Upper lobe of left lung (tissue), 4 donors: ENCODE data around the gene PRAC1.

Source experiments
- CTCF ChIP-seq, 6 experiments: fragments of 450-650 bp in 4 of 6; fragments of 200-600 bp in 2 of 6; sonication (generic) in 2 of 6; IDR thresholded peaks; one replicate each; pipeline ENCODE4 v1.5.1; 2016 to 2019; ENCODE audit warnings: antibody characterized with exemption in 6 of 6
- POLR2A ChIP-seq, 4 donors: fragments of 450-650 bp; IDR thresholded peaks; one replicate each; pipeline ENCODE4 v1.5.1; 2016 to 2017; ENCODE audit warnings: antibody characterized with exemption in 4 of 4, mild to moderate bottlenecking in 2 of 4

DNA sequence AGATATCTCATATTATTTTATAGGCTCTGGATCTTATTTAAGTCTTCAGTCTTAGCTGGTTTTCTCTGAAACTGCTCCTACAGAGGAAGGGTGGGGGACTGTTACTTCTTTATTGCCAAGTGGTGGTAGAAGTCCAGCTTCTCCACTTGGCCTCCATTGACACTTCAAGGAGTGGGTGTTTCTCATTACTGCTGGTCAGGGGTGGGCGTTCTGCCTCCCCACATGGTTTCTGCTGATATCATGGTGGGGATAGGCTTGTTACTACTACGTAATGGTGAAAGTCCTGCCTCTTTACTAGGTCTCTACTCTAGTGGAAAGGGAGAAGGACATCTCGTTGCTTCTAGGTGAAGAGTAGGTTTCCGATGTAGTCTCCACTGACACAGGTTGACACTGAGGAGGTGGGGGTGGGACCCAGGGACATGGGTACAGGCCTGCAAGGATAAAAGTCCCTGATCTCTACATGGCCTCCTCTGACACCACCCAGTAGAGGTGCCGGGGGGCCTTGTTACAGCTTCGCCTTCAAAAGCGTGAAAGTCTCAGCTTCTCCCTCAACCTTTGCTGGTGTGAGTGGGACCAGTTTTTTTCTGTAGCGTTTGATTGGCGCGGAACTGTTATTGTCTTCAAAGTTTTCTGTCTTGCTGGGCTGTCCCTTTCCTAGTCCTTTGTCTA lies 20.3 kb downstream of the PRAC1 start:
- TF ChIP-seq POLR2A (IDR thresholded peaks at IDR 0.05) (no peak), CTCF (IDR thresholded peaks at IDR 0.05) (no peak)
